ENCODE data around the gene RAD51D. TPM values are rescaled to one million over a fixed set of nuclear protein-coding genes. Genes with fewer than 3 reads are reported as not detected.

The RAD51D gene
- total and polyA plus RNA-seq, 4 donors = 3.4 to 6.1 (median 3.7) TPM

- H3K9ac ChIP-seq (ENCODE audit: low read depth in 1 of 2, low read length in 2 of 2) = no peak overlapping the region
- no peak for DNase-seq (ENCODE audit: low spot score)
Measured at GRCh38 chr17:35148144-35148543, 28.5 kb upstream of the RAD51D start.

DNA sequence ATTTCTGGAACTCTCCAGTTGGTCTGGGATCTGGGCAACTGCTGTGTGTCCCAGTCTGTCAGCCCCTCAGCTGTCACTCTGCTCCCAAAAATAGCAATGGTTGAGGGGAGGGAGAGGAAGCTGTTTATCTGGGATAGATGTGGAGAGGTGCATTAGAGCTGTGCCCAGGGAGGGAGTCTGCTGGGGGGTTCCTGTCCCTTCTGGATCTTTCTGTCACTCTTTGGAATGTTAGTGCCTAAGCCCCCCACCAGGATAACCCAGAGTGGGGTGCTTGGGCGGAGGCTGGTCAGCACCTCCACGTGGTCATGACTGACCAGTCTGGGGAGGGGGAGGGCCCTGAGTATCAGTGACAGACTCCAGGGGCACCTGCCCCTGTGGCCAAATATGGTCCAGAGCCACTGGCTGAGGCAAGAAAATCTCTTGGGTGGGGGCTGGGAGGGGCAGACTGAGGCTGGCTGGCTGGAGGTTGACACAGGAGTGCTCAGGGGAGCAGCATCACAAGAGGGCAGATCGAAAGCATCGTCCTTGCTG is 27.8 kb upstream of the RAD51D start, which contains the start of gene UNC45B:
TSS of gene UNC45B (plus strand) at position 443 of the 531 bp plus-strand sequence. CDS start 447 bp downstream, outside the sequence.
- H3K9me3 ChIP-seq (ENCODE audit: control insufficient read depth in 4 of 4, low read length in 3 of 4) = no peaks in the 10 kb centered on the region
- TF ChIP-seq GABPA (IDR thresholded peaks at IDR 0.05 in 1 of 2, conservative IDR thresholded peaks at IDR 0.05 in 1 of 2) (no peak), RXRA (IDR thresholded peaks at IDR 0.05) (no peak)
- no peak within 1 kb of the TSS for H3K9ac ChIP-seq (ENCODE audit: low read depth in 1 of 2, low read length in 2 of 2)
- no peak for DNase-seq (ENCODE audit: low spot score)
- H3K36me3 ChIP-seq (ENCODE audit: control insufficient read depth in 4 of 4, insufficient read depth in 3 of 4, low read depth in 1 of 4, low read length in 3 of 4) = no peaks in the 10 kb centered on the region
- H3K4me3 ChIP-seq (ENCODE audit: low read depth in 1 of 3, low read length in 3 of 3) = no peak within 1 kb of the TSS
- no peaks in the 10 kb centered on the region for H3K4me1 ChIP-seq (ENCODE audit: control insufficient read depth in 4 of 4, insufficient read depth in 4 of 4, low read length in 3 of 4)
- no peak within 1 kb of the TSS for H3K27ac ChIP-seq (ENCODE audit: low read depth in 1 of 2, low read length in 2 of 2)
- 71% methylated on average over 4 of the region's 4 CpGs for WGBS
- H3K27me3 ChIP-seq (ENCODE audit: control insufficient read depth in 4 of 4, insufficient read depth in 4 of 4, low read length in 3 of 4) = no peaks in the 10 kb centered on the region

More at GRCh38 chr17:35148144-35148543, 28.5 kb upstream of the RAD51D start:
- no peaks in the 10 kb centered on the region for H3K9me3 ChIP-seq (ENCODE audit: control insufficient read depth in 4 of 4, low read length in 3 of 4)
- no peak overlapping the region for H3K4me3 ChIP-seq (ENCODE audit: low read depth in 1 of 3, low read length in 3 of 3)
- H3K27me3 ChIP-seq (ENCODE audit: control insufficient read depth in 4 of 4, insufficient read depth in 4 of 4, low read length in 3 of 4) = no peaks in the 10 kb centered on the region
- no peaks in the 10 kb centered on the region for H3K4me1 ChIP-seq (ENCODE audit: control insufficient read depth in 4 of 4, insufficient read depth in 4 of 4, low read length in 3 of 4)
- H3K36me3 ChIP-seq (ENCODE audit: control insufficient read depth in 4 of 4, insufficient read depth in 3 of 4, low read depth in 1 of 4, low read length in 3 of 4) = no peaks in the 10 kb centered on the region
- 77% methylated on average over 9 of the region's 9 CpGs for WGBS
- H3K27ac ChIP-seq (ENCODE audit: low read depth in 1 of 2, low read length in 2 of 2) = no peak overlapping the region
- TF ChIP-seq HNF4G (IDR thresholded peaks at IDR 0.05) (no peak), SP1 (IDR thresholded peaks at IDR 0.05) (no peak), YY1 (IDR thresholded peaks at IDR 0.05) (no peak), EGR1 (IDR thresholded peaks at IDR 0.05; ENCODE audit: low read depth in 2 of 2) (no peak), FOXA1 (IDR thresholded peaks at IDR 0.05) (no peak), ZBTB33 (IDR thresholded peaks at IDR 0.05) (no peak), GABPA (IDR thresholded peaks at IDR 0.05 in 1 of 2, conservative IDR thresholded peaks at IDR 0.05 in 1 of 2) (no peak), RAD21 (IDR thresholded peaks at IDR 0.05) (no peak), JUND (IDR thresholded peaks at IDR 0.05) (no peak), RXRA (IDR thresholded peaks at IDR 0.05) (no peak)
- TF ChIP-seq, protein P1, sequence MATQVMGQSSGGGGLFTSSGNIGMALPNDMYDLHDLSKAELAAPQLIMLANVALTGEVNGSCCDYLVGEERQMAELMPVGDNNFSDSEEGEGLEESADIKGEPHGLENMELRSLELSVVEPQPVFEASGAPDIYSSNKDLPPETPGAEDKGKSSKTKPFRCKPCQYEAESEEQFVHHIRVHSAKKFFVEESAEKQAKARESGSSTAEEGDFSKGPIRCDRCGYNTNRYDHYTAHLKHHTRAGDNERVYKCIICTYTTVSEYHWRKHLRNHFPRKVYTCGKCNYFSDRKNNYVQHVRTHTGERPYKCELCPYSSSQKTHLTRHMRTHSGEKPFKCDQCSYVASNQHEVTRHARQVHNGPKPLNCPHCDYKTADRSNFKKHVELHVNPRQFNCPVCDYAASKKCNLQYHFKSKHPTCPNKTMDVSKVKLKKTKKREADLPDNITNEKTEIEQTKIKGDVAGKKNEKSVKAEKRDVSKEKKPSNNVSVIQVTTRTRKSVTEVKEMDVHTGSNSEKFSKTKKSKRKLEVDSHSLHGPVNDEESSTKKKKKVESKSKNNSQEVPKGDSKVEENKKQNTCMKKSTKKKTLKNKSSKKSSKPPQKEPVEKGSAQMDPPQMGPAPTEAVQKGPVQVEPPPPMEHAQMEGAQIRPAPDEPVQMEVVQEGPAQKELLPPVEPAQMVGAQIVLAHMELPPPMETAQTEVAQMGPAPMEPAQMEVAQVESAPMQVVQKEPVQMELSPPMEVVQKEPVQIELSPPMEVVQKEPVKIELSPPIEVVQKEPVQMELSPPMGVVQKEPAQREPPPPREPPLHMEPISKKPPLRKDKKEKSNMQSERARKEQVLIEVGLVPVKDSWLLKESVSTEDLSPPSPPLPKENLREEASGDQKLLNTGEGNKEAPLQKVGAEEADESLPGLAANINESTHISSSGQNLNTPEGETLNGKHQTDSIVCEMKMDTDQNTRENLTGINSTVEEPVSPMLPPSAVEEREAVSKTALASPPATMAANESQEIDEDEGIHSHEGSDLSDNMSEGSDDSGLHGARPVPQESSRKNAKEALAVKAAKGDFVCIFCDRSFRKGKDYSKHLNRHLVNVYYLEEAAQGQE (IDR thresholded peaks at IDR 0.05) = no peak

DNA sequence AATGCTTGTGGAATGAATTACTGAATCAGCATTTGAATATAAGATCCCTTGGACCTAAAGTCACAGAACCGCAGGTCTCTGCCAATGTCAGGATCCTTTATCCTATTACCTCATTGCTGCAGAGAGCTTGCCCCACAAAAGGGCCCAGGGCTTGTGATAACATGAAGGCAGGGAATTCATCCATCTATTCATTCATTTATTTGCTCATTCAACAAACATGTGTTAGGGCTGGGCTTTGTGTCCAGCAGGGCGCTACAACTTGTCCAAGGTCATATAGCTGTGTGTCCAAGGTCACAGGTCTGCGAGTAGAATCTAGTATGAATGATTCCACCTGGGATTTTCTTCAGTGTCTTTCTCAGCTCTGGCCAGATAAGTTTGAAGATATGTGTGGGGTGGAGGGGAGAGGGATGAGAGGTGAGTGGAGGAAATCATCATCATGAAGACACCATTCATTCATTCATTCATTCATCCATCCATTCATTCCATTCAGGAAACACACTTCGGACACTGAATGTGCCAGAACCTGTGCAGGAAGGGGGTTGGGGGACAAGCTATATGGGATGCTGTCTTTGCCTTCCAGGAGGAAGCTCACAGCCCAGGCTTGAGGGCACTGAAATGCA is 26.7 kb upstream of the RAD51D start:
- no peak overlapping the region for H3K27ac ChIP-seq (ENCODE audit: low read depth in 1 of 2, low read length in 2 of 2)
- WGBS = 75% methylated on average over 4 of the region's 4 CpGs
- H3K4me1 ChIP-seq (ENCODE audit: control insufficient read depth in 4 of 4, insufficient read depth in 4 of 4, low read length in 3 of 4) = peaks cover 0 to 5% (median 3%) of the 10 kb centered on the region in 4 donors
- DNase-seq (ENCODE audit: low spot score) = no peak
- no peak overlapping the region for H3K4me3 ChIP-seq (ENCODE audit: low read depth in 1 of 3, low read length in 3 of 3)
- no peaks in the 10 kb centered on the region for H3K36me3 ChIP-seq (ENCODE audit: control insufficient read depth in 4 of 4, insufficient read depth in 3 of 4, low read depth in 1 of 4, low read length in 3 of 4)
- no peaks in the 10 kb centered on the region for H3K9me3 ChIP-seq (ENCODE audit: control insufficient read depth in 4 of 4, low read length in 3 of 4)
- no peaks in the 10 kb centered on the region for H3K27me3 ChIP-seq (ENCODE audit: control insufficient read depth in 4 of 4, insufficient read depth in 4 of 4, low read length in 3 of 4)
- H3K9ac ChIP-seq (ENCODE audit: low read depth in 1 of 2, low read length in 2 of 2) = no peak overlapping the region
- TF ChIP-seq JUND (IDR thresholded peaks at IDR 0.05) (no peak), NR2F2 (IDR thresholded peaks at IDR 0.05) (no peak), HNF4G (IDR thresholded peaks at IDR 0.05) (no peak), YY1 (IDR thresholded peaks at IDR 0.05) (no peak), FOXA1 (IDR thresholded peaks at IDR 0.05) (no peak), CTCF (IDR thresholded peaks at IDR 0.05; ENCODE audit: low read depth, low read length, missing input control) (no peak)
- TF ChIP-seq, protein P2, sequence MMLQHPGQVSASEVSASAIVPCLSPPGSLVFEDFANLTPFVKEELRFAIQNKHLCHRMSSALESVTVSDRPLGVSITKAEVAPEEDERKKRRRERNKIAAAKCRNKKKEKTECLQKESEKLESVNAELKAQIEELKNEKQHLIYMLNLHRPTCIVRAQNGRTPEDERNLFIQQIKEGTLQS (IDR thresholded peaks at IDR 0.05) = no peak
- TF ChIP-seq, protein P3, sequence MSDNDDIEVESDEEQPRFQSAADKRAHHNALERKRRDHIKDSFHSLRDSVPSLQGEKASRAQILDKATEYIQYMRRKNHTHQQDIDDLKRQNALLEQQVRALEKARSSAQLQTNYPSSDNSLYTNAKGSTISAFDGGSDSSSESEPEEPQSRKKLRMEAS (IDR thresholded peaks at IDR 0.05) = no peak

Measured in liver (tissue), 9 donors.